H1 (cell line): ENCODE measurements around the gene P2RX6. TPM values are rescaled to one million over a fixed set of nuclear protein-coding genes. Genes with fewer than 3 reads are reported as not detected.

Source experiments
- FOSL1 ChIP-seq: IDR thresholded peaks from 2 replicates; pipeline ENCODE4 v1.6.1; 2011; ENCODE audit warnings: mild to moderate bottlenecking, low read depth, low read length, moderate library complexity; ENCODE audit not compliant: insufficient read depth
- HDAC6 ChIP-seq: IDR thresholded peaks from one replicate; pipeline ENCODE4 v1.7.1; 2012; ENCODE audit warnings: low read depth, mild to moderate bottlenecking, inconsistent platforms, low read length, moderate library complexity
- JUN ChIP-seq: IDR thresholded peaks from 2 replicates; pipeline ENCODE4 v1.6.1; 2011; ENCODE audit warnings: low read depth, mild to moderate bottlenecking, improper control_type of control experiment, low read length
- polyA plus RNA-seq, 7 experiments: library from polyadenylated mRNA; depleted of rRNA in 3 of 7; stranded (reverse) in 5 of 7; unstranded in 2 of 7; fragments of >200 nt in 5 of 7; fragments of 200-250 nt in 2 of 7; gene quantifications; 1 replicate in 5 of 7; 2 replicates in 1 of 7; 4 replicates in 1 of 7; pipeline versions ENCODE4 v1.2.1 to v1.2.3, GENCODE V29; 2011 to 2013; ENCODE audit warnings: missing spikeins in 2 of 7, mixed read lengths in 2 of 7
- total RNA-seq: library from RNA; stranded (reverse); fragmentation: NEBNext Ultra II Directional; extraction: Animal tissue kit (Norgen Biotek cat#: 25700); gene quantifications from 2 replicates; pipeline ENCODE4 v1.2.1, GENCODE V29; 2021

The P2RX6 gene
- total and polyA plus RNA-seq, 2 of the 8 experiments (the other 6 are each of a cell fraction or from before 2014, with no cell fraction given): 0.09 TPM; not detected in 1

GRCh38 chr22:21000207-21000986 is 14.6 kb upstream of the P2RX6 start (continued):
- TF ChIP-seq FOSL1: no peak
- TF ChIP-seq JUN: no peak
- TF ChIP-seq HDAC6: no peak
